Stimulated activated CD8-positive, alpha-beta memory T cell treated with anti-CD3 and anti-CD28 coated beads, Interleukin-4, amount 100 ng/mL, for 48 hours (primary cell): ENCODE results near the gene TSG101.

Experiments
- DNase-seq: peaks from one replicate; pipeline ENCODE4 v3.0.0-alpha.2; 2020

The TSG101 gene

DNA sequence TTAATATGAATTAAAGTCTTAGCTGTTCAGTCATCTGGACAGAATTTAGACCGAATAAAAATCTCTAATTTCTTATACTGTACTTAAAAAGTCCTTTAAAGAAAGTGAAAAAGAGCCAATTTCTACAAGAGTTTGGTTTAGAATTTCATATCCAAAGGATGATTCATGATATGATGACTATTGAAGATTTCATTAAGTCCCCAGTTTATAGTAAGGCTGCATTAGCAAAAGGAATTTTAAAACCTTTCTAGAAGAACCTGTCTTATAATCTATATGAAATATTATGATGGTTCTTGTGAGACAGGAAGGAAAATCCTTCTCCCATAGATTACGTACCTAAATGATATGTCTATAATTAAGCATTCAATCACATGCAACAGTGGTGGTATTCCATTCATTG is 34.8 kb downstream of the TSG101 start:
- DNase-seq = no peak

DNA sequence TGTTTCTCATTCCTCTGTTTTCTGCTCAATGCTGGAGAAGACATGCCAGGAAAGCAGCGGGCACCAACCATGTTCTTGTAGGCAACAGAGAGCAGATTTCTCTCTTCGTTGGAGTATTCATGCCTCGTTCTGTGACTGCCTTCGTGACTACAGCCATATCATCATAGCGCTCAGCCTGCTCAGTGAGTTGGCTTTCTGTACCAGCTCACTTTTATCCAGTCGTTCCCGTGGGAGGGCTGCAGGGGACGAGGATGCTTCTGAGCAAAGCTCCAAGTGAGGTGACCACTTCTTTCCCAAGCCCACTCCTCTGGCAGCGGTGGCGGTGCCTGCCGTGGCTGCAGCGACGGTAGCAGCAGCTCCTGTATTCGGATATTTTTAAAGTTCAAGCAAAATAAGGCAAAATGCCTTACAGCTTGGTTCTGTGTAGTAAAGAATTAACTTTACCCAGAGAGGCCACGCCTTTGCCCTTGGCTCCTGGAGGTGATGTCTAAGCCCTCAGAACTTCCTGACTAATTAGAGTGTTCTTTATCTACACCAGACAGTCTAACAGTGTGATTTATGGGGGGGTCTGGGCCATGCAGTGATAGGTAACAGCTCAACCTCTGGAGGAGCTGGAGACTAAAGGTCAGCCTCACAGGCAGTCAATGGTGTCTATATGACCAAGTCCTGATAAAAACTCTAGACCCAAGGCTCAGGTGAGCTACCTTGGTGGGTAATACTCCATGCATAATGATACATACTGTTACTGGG is 35.8 kb downstream of the TSG101 start:
- no peak for DNase-seq

- no peak for DNase-seq
These were observed 36.4 kb downstream of the TSG101 start for GRCh38 chr11:18490319-18490718.

- DNase-seq = no peak
These were observed 40.7 kb downstream of the TSG101 start for GRCh38 chr11:18485913-18486528.

DNA sequence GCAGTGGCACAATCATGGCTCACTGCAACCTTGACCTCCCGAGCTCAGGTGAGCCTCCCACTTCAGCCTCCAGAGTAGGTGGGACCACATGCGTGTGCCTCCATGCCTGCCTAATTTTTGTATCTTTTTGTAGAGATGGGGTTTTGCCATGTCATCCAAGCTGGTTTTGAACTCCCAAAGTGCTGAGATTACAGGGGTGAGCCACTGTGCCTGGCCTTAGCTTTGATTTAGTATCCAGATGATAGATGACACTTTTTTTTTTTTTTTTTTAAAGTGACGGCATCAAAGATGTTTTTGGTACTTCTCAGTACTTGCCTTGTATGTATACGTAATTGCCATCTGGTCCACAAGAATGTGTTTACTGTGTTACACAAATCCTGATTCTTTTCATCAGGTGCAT is 47.7 kb downstream of the TSG101 start:
- DNase-seq = no peak

- no peak for DNase-seq
These were observed 54.2 kb downstream of the TSG101 start for GRCh38 chr11:18472587-18472986.

DNA sequence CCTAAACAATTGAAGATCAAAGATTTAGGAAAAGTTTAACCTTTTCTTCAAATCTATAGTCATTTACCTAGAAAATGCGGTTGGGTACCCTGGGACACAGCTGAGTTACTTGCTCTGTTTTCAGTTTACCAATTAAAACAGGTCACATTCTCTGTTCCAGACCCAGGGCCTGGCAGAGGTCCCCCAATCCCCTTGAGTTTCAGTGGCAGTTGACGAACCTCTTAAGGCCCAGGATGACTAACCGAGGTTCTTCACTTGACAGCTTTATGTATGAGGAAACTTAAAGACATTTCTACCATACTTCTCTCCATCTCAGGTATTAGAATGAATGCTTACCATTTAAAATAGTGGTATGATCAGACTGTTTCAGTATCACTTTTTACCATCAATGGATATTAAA is 54.7 kb downstream of the TSG101 start:
- peak; percentile 33 for DNase-seq

DNA sequence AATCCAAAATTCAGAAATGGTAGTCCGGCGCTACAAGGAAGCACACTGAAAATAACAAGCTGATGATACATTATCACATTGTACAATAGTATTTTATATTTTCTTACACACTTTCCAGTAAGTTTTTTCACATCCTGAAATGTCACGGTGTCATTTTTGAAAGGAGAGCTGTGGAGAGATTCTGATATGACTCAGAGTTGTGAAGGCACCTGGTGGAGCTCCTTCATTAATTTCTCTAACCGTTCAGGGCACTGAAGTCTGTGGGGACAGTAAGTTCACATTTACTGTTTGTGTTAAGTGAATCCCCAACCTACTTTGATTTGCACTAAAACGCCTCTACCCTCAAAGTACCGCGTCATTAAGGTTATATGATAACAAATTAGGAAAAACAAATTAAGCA is 57.8 kb downstream of the TSG101 start:
- no peak for DNase-seq

GRCh38 chr11:18468059-18468458 is 58.7 kb downstream of the TSG101 start:
- DNase-seq = no peak

DNA sequence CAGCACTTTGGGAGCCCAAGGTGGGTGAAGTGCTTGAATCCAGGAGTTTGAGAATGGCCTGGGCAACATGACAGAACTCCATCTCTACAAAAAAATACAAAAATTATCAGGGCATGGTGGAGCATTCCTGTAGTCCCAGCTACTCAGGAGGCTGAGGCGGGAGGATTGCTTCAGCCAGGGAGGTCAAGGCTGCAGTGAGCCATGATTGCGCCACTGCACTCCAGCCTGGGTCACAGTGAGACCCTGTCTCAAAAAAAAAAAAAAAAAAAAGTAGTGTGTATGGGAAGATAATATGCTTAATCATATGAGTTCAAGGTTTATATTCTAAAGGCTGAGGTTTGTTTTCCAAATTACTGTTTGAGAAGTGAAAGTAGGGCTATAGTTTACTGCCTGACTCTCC is 60.3 kb downstream of the TSG101 start:
- DNase-seq = no peak

GRCh38 chr11:18463439-18463838 is 63.3 kb downstream of the TSG101 start:
- DNase-seq = no peak

GRCh38 chr11:18461909-18462308 is 64.8 kb downstream of the TSG101 start:
- no peak for DNase-seq

DNA sequence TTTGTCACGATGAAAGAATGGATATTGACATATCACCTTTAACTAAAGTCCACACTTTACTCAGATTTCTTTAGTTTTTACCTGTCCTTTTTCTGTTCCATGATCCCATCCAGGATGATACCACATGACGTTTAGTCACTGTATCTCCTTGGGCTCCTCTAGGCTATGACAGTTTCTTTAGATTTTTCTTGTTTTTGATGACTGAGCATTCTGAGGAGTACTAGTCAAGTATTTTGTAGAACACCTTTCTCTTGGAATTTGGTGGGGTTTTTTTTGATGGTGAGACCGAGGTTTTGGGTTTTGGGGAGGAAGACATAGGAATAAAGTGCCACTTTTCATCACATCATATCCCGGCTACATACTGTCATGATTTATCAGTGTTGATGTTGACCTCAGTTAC is 67.1 kb downstream of the TSG101 start:
- DNase-seq = no peak

- DNase-seq = no peak
These were observed 69.3 kb downstream of the TSG101 start for GRCh38 chr11:18457450-18457849.

DNA sequence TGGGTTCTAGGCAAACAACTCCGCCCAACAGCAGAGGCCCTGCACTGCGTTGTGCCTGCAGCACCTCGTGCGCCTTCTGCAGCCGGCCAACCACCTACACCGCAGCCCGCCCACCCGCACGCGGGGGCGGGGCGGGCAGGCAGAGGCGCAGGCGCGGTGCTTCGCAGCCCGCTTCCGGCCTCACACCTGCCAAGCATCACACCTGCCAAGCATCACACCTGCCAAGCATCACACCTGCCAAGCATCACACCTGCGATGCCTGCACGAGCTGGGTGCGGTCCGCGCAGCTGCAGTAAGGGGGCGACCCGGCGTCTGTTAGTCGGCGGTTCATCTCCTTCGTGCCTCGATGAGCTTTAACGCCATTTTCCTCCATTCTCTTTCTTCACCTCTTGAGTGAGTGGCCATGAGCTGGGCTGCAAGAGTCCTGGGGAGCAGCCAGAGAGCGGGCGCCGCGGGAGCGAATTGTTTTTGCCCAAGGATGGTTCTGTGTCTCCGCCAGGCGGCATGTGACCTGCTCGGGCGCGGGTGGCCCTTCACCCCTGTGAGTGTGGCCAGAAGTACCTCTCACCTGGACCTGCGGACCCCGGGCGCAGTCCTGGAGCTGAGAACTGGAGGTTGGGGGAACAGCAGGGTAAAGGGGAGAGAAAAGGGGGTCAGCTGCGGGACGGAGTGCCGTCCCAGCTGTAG is 70.9 kb downstream of the TSG101 start, which contains the start of gene LDHAL6A:
LDHAL6A (plus strand) TSS at position 171 of the 687 bp plus-strand sequence. CDS start 825 bp downstream, outside the sequence.
- no peak for DNase-seq

GRCh38 chr11:18452927-18453326 is 73.8 kb downstream of the TSG101 start:
- no peak for DNase-seq

DNA sequence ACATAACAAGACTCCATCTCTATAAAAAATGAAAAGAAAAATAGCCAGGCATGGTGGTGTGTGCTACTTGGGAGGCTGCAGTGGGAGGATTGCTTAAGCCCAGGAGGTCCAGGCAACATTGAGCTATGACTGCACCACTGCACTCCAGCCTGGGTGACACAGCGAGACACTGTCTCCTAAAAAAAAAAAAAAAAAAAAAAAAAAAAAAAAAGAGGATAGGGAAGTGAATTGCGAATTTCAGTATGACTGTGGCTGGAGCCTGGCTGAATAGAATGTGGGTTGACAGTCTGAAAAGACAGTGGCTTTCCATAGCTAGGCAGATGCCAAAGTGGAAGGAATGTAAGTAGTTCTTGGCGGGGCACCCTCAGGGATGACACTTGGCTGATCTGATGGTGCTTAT is 77.5 kb downstream of the TSG101 start:
- no peak for DNase-seq

DNA sequence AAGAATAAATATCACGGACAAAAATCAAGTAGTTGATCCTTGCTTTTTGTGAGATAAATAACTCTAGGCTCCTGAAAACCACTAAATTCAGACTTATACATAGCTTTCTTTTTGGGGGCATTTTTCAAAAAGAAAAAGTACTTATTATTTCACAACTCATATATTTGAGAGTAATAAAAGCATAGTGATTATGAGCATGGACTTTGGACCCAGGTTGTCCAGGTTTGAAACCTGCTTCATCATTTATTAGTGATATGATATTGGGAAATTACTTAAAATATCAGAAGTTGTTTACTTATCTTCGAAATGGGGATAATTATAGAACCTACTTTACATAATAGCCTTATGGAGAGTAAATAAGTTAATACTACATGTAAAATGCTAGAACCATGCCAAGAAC is 88.1 kb downstream of the TSG101 start:
- no peak for DNase-seq
